Measurements from ENCODE around the gene SORL1.

Gene SORL1

GRCh38 chr11:121538054-121538453 lies 85.9 kb downstream of the SORL1 start:
- no peak for DNase-seq (ENCODE audit: low read depth)

DNA sequence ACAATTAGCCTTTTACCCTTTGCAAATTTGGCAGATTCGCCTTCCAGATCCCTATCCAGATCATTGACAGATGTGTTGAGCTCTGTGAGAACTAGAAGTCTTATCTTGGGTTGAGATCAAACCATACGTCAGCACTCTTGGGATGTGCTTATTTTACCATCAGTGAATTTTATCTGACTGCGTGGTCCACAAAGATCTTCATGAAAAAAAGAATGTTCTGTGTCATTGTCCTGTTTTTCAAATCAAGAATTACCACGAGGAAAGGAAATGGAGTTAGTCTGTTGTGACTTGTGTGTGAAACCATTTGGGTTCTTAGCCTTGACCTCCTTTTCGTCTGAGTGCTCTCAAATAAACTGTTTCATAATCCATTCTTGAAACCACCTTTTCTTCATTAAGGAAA lies 86.9 kb downstream of the SORL1 start:
- no peak for DNase-seq (ENCODE audit: low read depth)

- DNase-seq (ENCODE audit: low read depth): no peak
Measured at GRCh38 chr11:121540627-121541026, 88.5 kb downstream of the SORL1 start.

DNA sequence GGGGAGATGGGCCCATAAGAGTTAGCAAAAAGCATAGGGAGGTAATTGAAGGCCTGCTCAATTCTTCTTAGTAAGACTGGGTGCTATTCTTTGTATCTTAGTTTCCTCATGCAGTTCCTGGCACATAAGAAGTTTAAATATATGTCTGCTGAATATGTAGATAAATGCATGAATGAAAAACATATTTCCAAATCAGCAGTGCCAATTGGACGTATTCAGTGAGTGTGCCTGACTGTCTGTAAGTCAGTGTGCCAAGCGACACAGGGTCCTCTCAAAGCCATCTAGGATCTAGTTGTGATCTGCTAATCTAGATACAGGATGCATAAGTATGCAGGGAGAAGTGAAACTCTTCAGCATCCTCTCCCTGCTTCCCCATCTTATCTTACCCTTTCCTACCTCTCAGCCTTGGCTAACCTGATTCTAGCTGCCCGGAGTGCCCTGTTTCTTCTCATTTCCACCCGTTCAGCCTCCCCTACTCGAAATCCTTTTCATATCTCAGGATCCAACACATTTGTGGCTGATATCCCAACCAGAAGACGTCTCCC lies 91.8 kb downstream of the SORL1 start:
- DNase-seq (ENCODE audit: low read depth): no peak

DNA sequence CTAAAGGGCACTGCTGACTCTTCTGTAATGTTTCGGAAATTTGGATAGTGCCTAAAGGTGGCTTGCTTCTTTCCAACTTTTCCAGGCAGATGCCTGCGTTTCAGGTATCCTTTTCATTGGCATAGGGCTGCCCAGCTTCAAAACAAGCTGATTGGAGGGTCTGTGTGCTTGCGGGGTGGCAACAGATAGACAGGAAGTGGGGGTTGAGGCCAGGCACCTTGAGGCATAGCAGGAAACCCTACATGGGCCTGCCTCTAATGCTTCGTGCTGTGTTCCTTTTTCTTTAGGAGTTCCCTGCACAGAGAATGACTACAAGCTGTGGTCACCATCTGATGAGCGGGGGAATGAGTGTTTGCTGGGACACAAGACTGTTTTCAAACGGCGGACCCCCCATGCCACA lies 92.8 kb downstream of the SORL1 start:
- DNase-seq (ENCODE audit: low read depth): no peak

GRCh38 chr11:121547574-121547973 lies 95.5 kb downstream of the SORL1 start:
- no peak for DNase-seq (ENCODE audit: low read depth)

GRCh38 chr11:121550247-121551030 lies 98.3 kb downstream of the SORL1 start:
- no peak for DNase-seq (ENCODE audit: low read depth)

DNA sequence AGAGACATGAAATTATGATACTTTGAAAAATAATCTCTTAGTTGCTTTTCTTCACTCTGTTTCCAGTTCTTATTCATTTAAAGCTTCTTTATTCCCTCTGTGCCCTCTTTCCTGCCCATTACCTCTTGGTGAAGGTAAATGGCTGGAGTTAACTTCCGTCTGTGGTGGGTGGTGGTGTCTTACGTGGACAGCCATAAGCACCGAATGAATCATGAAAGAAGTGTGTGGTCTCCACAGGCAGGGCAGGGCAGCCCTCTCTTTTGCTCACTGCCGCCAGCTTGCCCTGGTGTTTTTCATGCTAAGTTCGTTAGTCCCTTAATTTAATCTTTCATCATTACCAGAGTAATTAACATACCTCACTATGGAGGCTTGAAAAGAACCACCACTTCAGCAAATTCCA lies 99.3 kb downstream of the SORL1 start:
- no peak for DNase-seq (ENCODE audit: low read depth)

GRCh38 chr11:121552154-121552553 lies 100.0 kb downstream of the SORL1 start:
- no peak for DNase-seq (ENCODE audit: low read depth)

DNA sequence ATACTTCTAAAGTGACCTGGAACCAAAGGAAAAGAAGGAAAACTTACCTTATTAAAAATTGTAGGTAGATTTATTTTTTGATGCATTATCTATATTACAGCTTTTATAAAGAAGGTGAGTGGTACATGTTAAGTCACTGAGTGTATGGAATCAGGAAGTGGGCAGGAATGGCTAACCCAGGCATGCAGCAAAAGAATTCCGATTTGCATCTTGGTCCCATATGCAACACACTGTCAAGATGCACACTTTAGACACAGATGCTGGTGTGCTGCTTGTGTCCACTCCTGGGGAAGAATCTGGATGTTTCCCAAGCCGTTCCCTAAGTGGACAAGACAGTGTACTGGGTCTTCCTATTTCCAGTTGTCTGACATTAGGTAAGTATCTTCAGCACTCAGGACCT lies 100.5 kb downstream of the SORL1 start:
- DNase-seq (ENCODE audit: low read depth): no peak

DNA sequence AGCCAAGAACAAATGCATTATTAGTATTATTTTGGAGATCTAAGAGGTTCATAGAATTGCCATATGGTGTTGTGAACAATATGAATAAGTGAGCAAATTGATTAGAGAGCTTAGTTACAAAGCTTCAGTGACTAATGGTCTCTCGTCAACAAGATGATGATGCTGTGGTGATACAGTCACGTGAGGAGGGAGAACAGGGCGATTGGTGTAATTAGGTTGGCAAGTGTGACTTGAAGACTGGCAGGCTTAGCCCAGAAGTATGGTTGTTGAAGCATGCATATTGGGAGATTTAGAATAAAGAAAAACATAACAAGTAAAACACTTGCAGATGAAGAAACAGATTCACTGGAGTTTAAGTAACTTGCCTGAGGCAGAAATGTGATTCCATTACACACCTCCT lies 101.3 kb downstream of the SORL1 start:
- no peak for DNase-seq (ENCODE audit: low read depth)

DNA sequence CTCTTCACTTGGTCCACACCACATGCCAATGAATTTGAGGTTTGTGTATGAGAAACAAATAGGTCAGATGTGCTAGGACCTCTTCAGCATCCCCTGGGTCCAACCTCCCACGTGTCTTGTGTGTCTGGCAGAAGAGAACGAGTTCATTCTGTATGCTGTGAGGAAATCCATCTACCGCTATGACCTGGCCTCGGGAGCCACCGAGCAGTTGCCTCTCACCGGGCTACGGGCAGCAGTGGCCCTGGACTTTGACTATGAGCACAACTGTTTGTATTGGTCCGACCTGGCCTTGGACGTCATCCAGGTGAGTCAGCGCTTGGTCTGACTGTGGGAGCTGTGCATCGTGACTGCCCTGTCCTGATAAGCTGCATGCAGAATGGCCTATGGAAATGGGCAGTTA lies 101.7 kb downstream of the SORL1 start:
- no peak for DNase-seq (ENCODE audit: low read depth)

GRCh38 chr11:121554552-121554951 lies 102.4 kb downstream of the SORL1 start:
- DNase-seq (ENCODE audit: low read depth): no peak

- DNase-seq (ENCODE audit: low read depth): no peak
Measured at GRCh38 chr11:121555121-121555520, 103.0 kb downstream of the SORL1 start.

DNA sequence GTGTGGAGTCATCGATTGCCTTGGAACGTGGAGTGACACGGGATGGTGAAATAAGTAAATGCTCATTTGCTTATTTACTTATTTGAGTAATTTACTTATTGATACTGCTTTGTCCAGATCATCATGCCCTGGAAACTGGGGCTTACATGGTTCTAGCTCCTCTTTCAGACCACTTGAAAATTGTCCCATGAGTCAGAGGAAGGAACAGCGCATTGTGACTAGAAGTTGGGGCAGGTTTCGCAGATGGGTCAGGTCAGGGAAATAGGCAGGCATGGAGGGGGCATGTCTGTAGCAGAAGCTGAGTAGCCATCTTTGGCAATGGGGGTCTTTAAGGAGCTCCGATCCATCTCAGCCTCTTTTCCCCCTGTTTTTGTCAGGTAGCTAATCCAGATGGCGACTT lies 104.8 kb downstream of the SORL1 start:
- no peak for DNase-seq (ENCODE audit: low read depth)

GRCh38 chr11:121557348-121557747 lies 105.2 kb downstream of the SORL1 start:
- DNase-seq (ENCODE audit: low read depth): no peak

GRCh38 chr11:121559606-121560200 lies 107.6 kb downstream of the SORL1 start:
- no peak for DNase-seq (ENCODE audit: low read depth)

DNA sequence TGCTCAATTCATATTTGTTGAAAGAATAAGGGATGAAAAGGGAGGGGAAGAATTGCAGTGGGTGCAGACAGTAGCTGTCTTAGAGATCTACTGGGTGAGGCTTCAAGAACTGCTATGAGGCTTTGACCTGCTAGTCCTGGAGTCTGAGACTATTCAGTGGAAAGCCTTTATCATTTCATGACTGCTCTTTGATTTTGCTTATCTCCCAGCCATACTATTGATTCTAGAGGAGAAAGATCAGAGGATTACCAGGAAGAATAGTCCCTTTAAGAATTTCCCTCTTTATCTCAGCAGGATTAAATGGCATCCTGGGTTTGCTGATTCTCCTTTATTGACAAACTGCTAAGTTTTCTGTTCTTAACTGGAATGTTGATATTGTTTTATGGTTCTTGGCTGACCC lies 108.1 kb downstream of the SORL1 start:
- DNase-seq (ENCODE audit: low read depth): no peak

DNA sequence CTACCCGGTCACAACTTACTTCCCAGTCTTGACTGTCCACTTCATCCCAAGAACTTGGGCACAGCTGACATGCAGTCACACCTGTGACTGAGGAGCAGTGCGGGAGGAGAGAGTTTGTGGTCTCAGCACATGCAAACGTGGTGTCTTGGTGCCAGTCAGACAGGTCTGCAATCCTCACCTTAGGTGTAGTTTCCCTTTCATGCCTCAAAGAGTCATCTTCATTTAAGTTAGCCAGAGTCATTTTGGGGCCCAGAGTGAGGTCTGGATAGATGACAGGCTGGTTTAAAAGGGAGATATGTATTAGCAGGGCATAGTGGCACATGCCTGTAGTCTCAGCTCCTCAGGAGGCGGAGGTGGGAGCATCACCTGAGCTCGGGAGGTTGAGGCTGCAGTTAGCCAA lies 109.1 kb downstream of the SORL1 start:
- DNase-seq (ENCODE audit: low read depth): no peak

GRCh38 chr11:121561716-121562115 lies 109.6 kb downstream of the SORL1 start:
- no peak for DNase-seq (ENCODE audit: low read depth)

GRCh38 chr11:121563003-121563402 lies 110.9 kb downstream of the SORL1 start:
- DNase-seq (ENCODE audit: low read depth): no peak

DNA sequence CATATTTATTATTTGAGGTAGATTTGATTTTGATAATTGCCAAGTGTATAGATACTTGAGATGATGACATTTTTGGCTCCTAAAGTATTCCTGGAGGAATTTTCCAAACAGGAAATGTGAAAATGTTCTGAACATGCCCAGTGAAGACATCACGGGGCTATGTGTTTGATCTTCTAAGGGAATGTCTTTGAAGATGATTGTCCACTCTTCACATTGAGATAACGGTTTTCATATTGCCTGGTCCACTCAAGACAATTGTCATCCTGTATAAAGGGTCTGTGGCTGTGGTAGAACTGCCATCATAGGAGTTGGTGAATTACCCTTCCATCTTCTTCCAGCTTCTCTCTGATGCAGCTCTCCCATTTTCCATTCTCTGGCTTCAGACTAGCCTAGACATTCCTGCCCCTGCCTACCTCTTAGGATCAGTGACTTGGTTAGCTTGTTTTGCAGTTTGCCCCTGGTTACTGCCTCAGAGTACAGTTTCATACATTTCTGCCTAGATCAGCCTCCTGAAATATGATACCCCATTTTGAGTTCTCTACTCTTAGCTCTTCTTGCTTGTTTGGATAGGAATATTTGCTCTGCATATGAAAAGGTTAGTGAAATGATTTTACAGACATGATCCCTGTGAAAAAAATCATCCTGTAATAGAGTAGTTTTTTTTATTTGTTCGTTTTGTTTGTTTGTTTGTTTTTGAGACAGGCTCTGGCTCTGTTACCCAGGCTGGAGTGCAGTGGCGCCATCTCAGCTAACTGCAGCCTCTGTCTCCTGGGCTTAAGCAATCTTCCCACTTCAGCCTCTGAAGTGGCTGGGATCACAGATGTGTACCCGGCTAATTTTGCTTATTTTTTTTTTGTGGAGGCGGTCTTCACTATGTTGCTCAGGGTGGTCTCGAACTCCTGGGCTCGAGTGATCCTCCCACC lies 112.0 kb downstream of the SORL1 start:
- DNase-seq (ENCODE audit: low read depth): no peak
